Activated CD4-positive, alpha-beta T cell treated with anti-CD3 and anti-CD28 coated beads for 4 hours (primary cell): ENCODE results near the gene ADRA2C.

ENCODE experiments used
- DNase-seq, 2 donors: peaks; one replicate each; pipeline ENCODE4 v3.0.0-alpha.2; 2020

Gene ADRA2C

DNA sequence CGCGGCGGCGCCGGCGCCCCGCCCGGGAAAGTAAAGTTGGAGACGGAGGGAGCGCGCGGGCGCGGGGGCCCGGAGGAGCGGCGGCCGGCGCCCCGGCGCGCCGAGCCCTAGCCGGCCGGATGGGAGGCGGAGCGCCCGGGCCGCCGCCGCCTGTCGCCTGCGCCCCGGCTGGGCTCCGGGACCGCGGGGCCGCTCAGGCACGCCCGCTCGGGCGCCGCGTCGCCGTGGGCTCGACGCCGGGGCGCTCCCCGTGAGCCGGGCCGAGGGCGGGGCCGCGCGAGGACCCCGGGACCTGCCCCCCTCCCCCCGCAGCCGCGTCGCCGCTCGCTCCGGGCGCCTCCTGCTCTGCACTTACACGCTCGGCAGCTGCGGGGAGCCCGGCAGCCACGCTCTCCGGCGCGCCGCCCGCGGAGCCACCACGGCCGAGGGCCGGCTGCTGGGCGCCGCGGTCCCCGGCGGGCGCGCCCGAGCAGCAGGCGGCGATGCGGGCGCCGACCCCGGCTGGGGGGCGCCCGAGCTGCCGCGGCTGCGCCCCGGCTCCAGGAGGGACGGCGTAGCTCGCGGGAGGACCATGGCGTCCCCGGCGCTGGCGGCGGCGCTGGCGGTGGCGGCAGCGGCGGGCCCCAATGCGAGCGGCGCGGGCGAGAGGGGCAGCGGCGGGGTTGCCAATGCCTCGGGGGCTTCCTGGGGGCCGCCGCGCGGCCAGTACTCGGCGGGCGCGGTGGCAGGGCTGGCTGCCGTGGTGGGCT, at the start of gene ADRA2C:
Gene ADRA2C (plus strand): TSS at position 350 of the 749 bp plus-strand sequence. CDS start 222 bp downstream, at position 572.
- no peak for DNase-seq

DNA sequence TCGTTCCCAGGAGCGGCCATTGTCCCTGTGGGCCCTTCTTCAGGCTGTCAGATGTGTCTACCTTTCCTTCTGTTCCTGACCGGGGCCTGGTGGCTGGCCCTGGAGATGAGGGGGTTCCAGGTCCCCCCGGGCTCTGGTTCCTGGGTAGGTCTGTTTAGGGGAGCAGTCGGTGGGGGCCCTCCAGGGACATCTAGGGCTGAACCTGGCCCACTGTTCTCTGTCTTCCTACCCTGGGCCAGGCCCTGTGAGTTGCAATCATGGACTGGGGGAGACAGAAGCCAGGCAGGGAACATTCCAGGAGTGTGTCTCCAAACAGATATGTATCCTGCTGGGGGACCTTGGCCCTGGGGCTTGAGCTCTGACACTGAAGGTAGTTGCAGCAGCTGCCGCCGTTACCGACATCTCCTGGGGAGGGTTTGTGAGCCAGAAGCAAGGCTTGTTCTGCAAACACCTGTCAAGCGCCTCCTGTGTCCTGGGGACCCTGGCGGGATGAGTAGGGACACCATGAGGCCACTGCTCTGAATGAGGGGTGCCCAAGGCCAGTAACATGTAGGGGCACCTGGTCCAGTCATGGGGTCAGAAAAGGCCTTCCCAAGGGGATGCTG, 49.5 kb upstream of the ADRA2C start:
- no peak for DNase-seq

DNA sequence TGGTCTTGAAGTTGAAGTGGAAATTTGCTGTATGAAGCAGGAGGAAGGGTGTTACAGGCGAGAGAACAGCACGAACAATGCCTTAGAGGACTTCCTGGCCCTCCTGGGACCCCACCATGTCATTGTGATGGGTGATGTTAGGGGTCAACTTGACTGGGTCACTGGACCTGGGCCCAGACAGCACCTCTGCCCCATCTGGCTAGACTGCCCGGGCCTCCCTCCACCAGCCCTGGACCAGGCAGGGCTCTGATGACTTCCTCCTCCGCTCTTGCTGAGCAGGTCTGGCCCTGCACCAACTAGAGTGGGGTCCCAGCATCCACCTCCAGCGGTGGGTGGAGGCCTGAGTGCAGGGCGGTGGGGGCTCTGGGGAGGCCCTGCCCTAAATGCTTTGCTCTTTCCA, 48.9 kb upstream of the ADRA2C start:
- DNase-seq, result no peak

DNA sequence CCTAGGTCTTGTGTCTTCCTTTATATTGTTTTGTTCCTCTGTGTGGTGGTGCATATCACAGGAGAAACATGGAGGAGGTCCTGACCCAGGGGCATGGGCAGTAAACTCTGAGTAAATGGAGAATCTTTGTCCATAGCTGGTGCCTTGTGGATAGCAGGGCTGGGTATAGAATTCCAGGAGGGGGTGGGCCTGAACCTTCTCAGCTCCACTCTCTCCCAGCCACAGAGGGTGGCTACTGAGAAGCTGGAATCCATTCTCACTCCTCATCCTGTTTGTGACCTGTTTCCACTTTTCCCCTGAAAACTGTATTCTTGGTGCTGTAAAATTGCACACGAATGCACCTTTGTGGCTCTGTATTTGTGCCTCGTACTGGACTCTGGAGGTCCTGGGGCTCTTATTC, 47.7 kb upstream of the ADRA2C start:
- DNase-seq, result no peak

DNA sequence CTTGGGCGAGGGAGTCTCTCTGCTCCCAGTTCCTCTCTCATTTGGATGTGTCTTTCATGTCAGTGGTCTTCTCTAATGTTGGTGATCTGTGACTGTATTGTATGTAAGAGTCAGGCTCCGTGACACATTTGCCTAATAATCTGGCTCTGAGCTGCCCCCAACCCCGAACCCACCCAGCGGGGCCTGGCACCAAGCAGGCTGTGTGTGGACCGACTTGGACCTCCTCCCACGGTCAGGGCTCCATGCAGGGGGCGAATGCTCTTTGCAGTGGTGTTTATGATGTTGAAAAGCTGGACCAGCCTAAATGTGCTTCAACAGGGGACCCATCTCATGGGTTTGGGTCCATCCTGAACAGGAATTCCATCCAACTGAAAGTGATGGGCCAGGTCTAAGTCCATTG, 47.0 kb upstream of the ADRA2C start:
- no peak for DNase-seq

DNA sequence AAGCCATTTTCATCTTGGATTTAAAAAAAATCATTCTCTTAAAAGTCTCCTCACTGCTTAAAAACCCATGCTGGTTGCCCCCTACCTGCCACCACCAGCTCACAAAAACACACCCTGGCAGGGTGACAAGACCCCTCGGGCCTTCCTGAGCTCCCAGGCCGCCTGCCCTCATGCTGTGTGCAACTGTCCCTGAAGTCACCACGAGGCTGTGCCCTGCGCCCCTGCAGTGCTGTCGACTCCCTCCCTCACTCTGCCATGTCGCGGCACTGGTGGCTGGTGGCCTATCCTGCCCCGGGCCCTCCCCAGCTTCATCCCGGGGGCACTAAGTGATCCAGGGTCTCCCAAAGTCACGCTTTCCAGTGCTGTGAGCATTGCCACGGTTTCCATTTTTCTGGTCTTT, 46.3 kb upstream of the ADRA2C start:
- no peak for DNase-seq

DNA sequence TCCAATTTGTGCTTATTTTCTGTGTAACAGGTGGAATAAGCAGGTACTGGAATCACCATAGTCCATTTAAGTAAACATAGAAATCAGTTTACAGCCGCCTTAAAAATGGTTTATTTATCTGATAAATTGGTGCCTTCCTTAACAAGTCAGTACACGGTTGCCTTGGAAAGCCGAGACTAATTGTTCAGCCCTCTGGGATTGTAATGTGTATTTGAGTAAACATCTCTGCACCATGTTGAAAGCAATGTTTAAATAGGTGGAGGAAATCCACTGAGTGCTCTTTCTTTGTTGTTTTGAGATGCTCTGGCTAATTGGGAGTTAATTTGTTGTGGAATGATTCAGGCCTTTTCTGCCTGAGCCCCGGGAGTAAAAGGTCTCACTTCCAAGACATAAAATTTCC, 45.7 kb upstream of the ADRA2C start:
- DNase-seq, result no peak

DNA sequence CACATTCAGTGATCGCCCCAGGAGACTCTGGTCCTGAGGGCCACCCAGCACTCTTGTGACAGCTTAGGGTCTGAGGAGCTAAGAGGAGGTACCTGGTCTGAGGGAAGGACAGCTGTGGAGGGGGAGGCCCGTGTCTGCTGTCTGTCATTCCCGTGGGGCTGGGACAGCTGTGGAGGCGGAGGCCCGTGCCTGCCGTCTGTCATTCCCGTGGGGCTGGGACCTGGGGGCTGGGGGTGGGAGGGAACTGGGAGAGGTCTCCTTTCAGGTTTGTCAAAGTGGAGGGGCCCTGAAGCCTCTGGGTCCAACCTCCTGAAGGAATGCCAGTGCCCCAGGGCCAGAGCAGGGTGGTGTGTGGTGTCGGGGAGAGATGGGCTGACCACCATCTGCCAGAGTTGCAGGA, 45.0 kb upstream of the ADRA2C start:
- no peak for DNase-seq

DNA sequence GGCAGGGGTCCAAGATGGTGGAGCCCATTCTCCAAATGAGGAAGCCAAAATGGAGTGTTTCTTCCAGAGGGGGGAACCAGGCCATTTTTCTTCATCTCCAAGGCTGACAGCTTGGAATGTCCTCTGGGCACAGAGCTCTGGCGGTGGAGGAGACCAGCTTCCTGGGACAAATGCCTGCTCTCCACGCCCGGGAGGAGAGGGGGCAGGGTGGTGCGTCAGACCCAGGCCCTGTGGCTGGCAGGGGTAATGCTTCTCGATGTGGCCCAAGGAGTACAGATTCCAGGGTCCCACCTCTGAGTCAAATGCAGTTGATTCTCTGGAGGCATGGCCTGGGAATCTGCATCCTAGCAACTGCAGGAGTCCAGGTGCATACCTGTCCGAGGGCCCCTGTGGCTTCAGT, 44.6 kb upstream of the ADRA2C start:
- no peak for DNase-seq

DNA sequence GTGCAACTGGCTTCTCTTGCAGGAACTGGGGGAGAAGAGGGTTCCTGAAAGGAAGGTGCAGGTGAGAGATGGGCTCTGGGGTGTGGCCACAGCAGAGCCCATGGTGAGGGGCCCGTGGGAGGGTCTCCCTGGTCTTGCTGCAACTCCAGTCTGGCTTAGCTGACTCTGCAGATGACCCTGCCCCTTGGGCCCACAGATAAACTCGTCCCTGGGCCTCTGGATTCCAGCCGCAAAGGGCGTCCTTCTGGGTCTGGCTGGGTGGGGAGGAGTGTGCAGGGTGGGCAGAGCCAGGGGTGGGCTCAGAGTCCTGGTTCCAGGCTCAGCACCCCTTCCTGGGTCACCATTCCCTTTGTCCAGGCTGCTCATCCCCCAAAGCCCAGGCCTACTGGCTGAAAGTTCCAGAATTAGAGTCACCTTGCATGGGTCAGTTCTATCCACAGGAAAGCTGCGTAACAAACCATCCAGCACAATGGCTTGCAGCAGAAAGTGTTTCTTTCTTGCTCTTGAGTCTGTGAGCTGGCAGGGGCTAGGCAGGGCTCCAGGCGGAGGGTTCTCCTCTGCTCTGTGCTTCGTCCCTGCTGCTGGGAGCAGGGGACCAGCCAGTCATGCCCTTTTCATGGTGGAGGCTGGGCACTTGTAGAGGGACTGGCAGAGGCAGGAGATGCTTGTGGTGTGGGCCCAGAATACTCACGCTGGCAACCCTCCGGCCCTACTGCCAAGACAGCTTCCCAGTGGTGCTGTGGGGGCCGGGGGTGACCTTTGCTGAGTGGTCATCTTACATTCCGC, 43.5 kb upstream of the ADRA2C start:
- DNase-seq, result no peak

DNA sequence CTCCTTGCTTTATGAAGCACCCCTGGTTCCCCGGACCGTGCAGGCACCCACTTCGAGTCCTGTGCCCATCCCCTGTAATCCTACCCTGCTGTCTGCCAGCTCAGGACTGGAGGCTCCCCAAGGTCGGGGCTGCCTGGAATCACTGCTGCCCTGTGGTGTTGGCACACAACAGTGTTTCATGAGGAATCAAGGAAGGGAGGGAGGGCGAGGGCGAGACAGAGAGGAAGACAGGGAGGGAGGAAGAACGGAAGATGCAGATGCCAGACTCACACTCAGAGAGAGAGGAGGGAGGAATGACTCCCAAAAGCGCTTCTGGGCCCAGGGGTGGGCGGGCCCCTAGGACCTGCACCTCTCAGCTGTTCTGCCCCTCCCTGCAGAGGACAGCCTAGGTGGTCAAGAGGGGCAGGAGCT, 42.9 kb upstream of the ADRA2C start:
- no peak for DNase-seq

DNA sequence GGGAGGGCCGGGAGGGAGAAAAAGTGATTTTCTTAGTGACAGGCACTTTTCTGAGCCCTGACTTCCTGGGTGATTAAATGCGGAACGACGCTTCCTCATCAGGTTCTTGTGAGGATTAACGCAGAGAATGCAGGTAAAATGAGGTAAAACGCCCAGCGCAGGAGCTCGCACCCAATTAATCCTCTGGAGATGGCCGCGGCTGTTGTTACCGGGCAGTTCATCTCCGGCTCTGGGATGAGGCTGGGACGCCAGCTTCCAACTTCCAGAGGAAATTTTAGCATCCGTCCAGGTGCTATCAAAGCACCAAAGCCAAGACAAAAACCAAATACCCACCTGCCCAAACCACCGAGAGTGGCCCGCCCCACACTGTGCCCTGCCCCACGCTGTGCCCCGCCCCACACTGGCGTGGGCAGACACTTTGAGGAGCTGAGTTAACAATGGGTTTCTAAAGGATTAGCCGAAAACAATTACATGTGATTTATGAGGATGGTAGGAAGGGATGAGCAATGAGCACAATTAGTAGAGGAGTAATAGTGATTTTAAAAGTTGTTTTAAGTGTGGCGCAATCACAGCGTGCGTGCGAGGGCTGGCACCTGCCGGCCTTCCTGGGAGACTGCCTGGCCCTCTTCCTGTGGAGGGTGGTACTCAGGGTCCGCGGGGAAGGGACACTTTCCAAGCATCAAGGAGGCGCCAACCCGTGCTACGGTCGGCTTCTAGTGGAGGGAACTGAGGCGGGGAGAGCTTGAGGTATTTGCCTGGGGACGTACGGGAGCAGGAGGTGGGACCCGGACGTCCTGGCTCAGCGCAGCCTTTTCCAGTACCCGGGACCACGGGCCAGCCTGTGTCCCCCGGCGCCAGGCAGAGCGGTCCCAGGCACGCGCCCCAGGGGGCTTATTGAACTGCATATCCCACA, 41.6 kb upstream of the ADRA2C start:
- DNase-seq, result no peak

DNA sequence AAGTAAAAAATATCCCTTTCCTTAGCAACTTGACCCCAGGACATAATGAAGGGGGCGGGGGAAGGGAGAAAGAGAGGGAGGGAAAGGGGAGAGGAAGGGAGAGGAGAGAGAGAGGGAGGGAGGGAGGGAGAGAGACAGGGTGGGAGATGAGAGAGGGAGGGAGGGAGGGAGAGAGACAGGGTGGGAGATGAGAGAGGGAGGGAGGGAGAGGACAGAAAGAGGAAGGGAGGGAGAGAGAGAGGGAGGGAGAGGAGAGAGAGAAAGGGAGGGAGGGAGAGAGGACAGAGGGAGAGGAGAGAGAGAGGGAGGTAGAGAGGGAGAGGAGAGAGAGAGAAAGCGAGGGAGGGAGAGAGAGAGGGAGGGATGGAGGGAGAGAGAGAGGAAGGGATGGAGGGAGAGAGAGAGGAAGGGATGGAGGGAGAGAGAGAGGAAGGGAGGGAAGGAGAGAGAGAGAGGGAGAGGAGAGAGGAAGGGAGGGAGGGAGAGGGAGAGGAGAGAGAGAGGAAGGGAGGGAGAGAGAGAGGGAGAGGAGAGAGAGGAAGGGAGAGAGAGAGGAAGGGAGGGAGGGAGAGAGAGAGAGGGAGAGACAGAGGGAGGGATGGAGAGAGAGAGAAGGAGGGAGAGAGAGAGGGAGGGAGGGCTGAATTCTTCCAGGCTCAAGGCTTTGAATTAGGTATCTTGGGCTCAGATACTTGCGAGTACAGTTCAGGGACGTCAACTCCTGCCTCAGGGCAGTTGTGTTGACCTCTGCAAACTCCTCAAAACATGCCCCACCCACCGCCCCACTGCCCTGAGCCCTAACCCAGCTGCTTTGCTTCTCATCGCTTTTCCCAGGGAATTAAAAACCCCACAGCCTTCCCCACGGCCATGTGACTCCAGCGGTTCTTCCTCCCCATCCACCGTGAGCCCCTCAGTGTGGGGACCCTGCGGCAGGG, 40.0 kb upstream of the ADRA2C start:
- no peak for DNase-seq

DNA sequence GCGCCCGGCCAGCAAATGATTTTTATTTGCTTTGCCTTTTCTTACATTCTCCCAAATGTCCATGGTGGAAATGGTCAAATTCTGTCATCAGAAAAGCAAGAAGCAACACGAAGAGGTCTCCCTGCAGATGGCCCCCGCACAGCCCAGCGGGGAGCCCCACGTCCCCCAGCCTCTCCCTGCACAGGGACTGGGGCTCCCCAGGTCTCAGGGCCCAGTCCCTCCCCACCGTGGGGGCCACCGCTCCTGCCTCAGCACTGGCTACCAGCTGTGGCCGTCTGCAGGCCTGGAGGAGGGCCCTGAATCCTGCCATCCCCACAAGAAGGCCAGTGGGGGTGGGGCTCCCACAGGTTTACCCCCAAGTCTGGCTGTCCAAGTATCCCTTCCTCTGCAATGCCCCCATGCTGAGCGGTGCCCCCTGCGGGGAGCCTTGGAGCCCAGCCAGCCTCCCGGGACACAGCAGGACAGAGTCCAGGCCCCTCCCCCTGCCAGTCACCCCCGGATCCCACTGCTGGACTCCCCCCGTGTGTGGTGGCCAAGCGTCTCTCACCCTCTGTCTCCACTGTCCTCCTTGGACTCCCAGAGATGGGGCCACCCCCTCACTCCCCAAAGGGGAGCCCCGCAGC, 38.2 kb upstream of the ADRA2C start:
- DNase-seq, result no peak

DNA sequence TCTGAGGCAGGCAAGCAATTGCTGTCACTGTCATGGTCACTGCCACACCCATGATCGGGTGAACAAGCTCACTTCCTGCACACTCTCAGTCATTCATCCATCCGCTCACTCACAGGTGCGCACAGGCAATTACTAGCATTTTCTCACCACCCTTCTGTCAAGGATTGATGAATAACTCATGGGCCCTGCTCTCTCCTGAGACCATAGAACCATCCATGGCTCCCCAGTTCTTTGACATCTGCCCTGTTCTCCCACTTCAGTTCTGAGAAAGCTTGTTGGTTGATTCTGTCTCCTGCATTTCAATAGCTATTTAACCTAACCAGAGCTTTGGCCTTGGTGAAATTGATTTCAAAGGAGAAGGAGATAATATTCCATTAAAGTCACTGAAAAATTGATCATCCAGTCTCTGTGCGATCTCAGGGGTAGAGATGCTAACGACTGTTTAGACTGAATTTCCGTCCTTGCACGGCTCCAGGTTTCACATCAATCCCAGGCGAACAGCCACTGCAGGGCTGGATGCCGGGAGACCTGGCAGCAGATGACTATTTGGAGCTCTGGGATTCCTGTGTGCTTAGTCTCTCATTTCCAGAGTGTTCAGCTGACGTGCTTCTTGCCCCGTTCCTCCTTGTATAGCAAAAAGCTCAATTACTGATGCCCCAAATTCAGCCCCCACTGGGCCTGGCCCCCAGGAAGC, 36.9 kb upstream of the ADRA2C start:
- DNase-seq, result no peak

DNA sequence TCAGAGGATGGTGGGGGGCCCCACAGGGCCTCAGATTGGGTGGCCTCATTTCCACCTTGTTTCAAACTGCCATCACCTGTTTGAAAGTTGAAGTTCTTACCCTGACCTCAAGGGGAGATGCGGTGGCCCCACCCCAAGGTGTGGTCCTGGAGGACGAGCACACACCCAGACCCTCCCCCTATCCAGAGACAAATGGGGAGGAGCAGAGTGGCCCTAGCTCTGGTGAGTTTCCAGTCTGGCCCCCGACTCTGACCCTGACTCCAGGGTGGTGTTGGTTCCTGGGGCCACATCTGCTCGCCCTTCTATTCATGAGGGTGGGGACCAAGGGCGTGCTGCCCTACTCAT, 36.3 kb upstream of the ADRA2C start:
- DNase-seq, result no peak

DNA sequence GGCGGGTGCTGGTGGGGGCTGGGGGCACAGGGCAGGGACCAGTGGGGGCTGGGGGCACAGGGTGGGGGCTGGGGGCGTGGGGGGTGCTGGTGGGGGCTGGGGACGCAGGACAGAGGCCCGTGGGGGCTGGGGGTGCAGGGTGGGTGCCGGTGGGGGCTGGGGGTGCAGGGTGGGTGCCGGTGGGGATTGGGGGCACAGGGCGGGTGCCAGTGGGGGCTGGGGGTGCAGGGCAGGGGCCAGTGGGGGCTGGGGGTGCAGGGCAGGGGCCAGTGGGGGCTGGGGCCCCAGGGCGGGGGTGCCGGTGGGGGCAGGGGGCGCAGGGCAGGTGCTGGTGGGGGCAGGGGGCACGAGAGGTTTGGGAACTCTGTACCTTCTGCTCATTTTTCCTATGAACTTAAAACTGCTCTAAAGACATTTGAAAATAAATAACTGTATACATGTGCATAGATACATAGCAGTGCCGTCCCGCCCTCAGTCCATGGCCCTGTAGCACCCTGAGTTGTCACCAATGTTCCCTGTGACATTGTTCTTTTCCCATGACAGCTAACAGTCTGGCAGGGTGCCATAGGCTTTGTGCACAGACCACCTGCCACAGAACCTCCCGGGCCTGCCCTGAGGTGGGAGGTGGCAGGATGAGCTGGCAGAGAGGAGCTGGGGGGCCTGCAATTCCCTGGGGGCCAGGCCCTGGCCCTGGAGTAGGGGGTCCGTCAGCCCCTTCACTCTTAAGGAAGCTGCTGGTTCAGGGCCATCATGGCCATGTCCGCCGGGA, 35.6 kb upstream of the ADRA2C start:
- no peak for DNase-seq

DNA sequence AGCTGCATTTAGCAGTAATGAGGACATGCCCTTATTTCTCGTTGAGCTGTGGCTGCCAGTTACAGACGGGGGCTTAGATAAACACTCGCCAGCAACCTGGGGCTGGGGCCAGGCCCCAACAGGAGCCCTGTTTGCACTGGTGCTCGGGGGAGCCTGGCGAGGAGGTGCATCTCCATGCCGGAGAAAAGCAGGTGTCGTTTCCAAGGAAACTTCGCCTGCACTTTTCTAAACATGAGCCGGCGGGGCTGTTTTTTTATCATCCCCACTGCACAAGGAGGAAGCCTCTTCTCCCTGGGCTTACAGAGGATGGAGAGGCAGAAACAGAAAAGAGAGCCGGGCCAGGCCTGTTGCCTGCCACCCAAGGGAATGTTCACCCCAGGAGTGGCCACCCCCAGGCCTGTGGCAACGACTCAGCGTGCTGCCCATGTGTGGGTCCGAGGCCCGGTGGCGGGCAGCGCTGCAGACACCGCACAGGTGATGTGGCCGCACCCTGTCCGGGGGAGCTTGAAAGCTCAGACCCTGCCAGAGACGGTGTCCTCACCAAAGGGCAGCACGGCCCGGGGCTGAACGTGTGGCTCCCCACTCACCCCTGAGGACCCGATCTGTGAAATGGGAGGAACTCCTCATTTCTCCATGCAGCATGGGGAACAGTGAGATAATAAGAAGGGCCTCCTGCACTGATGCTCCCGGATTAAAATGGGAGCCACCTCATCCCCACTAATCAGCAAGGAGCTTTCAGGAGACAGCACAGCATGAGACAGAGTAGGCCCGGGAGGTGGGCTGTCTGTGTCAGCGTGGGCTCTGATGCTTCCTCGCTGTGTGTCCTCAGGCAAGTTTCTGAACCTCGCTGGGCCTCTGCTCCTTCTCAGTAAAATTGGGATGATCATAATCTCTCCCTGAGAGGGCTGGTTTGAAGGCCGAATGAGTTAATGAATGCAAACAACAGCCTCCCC, 33.8 kb upstream of the ADRA2C start:
- DNase-seq, result no peak

DNA sequence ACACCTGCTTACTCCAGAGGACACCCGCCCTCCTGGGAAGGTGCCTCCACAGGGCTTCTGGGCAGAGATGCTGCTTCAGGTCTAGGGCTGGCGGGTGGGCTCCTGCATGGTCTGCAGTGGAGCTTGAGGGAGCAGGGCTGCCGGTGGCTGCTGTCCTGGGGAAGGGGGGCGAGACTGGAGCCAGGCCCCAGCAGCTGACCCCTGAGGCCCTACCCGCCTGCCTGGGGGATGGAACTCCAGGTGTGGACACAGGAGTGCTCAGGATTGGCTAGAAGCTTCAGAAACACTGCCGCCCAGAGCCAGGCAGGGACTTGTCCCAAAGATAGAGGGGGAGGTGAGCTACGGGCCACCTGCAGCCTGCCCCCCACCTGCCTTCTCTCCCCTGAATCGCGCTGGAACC, 33.0 kb upstream of the ADRA2C start:
- DNase-seq, result no peak
